Kidney (tissue), 14 donors: Measurements from ENCODE around the gene ZER1. TPM values are rescaled to one million over a fixed set of nuclear protein-coding genes. Genes with fewer than 3 reads are reported as not detected.

Source experiments
- DNase-seq, 5 donors: peaks; one replicate each; pipeline ENCODE4 v3.0.0-alpha.2; 2013 to 2020
- FAIRE-seq: peaks from 2 replicates; lab custom pipeline; 2012; peaks lifted over from hg19 to GRCh38; lab: Jason Lieb, UNC
- H3K27ac ChIP-seq, 2 donors: one replicate each; pipeline ENCODE4 v1.7.0; 2013; ENCODE audit warnings: low read depth in 2 of 2, low read length in 2 of 2, inconsistent platforms in 1 of 2
- H3K27me3 ChIP-seq: one replicate; pipeline ENCODE4 v1.7.1; 2013; ENCODE audit warnings: low read length, inconsistent platforms; ENCODE audit not compliant: control insufficient read depth, insufficient read depth
- H3K36me3 ChIP-seq, 3 donors: one replicate each; pipeline versions ENCODE4 v1.7.0 to v1.7.1; 2013; ENCODE audit warnings: low read length in 3 of 3, control low read depth in 1 of 3, inconsistent platforms in 1 of 3; ENCODE audit not compliant: insufficient read depth in 3 of 3, control insufficient read depth in 2 of 3
- H3K4me1 ChIP-seq, 3 donors: one replicate each; pipeline versions ENCODE4 v1.7.0 to v1.7.1; 2013; ENCODE audit warnings: low read length in 3 of 3, inconsistent platforms in 1 of 3, low read depth in 1 of 3; ENCODE audit not compliant: control insufficient read depth in 2 of 3, insufficient read depth in 2 of 3
- H3K4me3 ChIP-seq, 3 donors: one replicate each; pipeline versions ENCODE4 v1.7.0 to v1.8.1; 2013; ENCODE audit warnings: low read length in 3 of 3, control low read depth in 1 of 3, inconsistent platforms in 1 of 3
- H3K9ac ChIP-seq, 3 donors: one replicate each; pipeline versions ENCODE4 v1.7.0 to v1.7.1; 2013; ENCODE audit warnings: low read length in 3 of 3, control low read depth in 1 of 3, inconsistent platforms in 1 of 3
- H3K9me3 ChIP-seq, 3 donors: one replicate each; pipeline versions ENCODE4 v1.7.0 to v1.7.1; 2013; ENCODE audit warnings: low read length in 3 of 3, control low read depth in 1 of 3, inconsistent platforms in 1 of 3; ENCODE audit not compliant: control insufficient read depth in 2 of 3, insufficient read depth in 1 of 3
- CTCF ChIP-seq: IDR thresholded peaks from 3 replicates; pipeline ENCODE4 v1.5.1; 2012; ENCODE audit warnings: mild to moderate bottlenecking, moderate library complexity, borderline replicate concordance; ENCODE audit not compliant: insufficient read depth; ENCODE audit errors: extremely low read depth
- intact Hi-C: fragments of 100-400 bp; cut with DNase I; formaldehyde crosslinking; loops from one replicate; pipeline ENCODE4 v1.11.1; 2022
- polyA plus RNA-seq: library from polyadenylated mRNA; stranded (reverse); fragments of 350-450 nt; fragmentation: Illumina TruSeq; extraction: RNeasy Lipid Tissue Mini Kit (QIAGEN cat#74804); gene quantifications from one replicate; pipeline ENCODE4 v1.2.3, GENCODE V29; 2014; ENCODE audit warnings: low read depth, low replicate concordance; ENCODE audit not compliant: insufficient read depth
- total RNA-seq: library from RNA; stranded (reverse); fragmentation: NEBNext Ultra II Directional; extraction: Animal tissue kit (Norgen Biotek cat#: 25700); gene quantifications from one replicate; pipeline ENCODE4 v1.2.1, GENCODE V29; 2021
- donor health status: control.
- donor health status: control.
- donor health status: control.
- donor health status: control.
- donor health status: control.
- donor health status: DM: yes; HTN: yes; CAD: no.
- donor health status: Normal renal cell carcinoma (clear cell type).

The ZER1 gene
- total and polyA plus RNA-seq, 2 donors from 2014 or later = 31.1 to 43.2 TPM

GRCh38 chr9:128765499-128765898 is 6.2 kb downstream of the ZER1 start:
- Histone ChIP-seq H3K36me3 (peaks cover 0 to 11% (median 5%) of the 10 kb centered on the region in 3 donors), H3K4me1 (peaks cover 0 to 33% (median 20%) of the 10 kb centered on the region in 3 donors), H3K27me3 (no peaks in the 10 kb centered on the region), H3K9me3 (no peaks in the 10 kb centered on the region), H3K27ac (peak overlapping the region in 1 of 2 donors; percentile 20), H3K9ac (peak overlapping the region in 1 of 3 donors; percentile 13), H3K4me3 (peak overlapping the region in 1 of 3 donors; percentile 24)
- TF ChIP-seq CTCF = no peak
- intact Hi-C loops = no loop called here
- peak in 1 of 5 donors; percentile 33 for DNase-seq
- no peak for FAIRE-seq

- H3K27me3 ChIP-seq = no peaks in the 10 kb centered on the region
- peaks cover 0 to 26% (median 20%) of the 10 kb centered on the region in 3 donors for H3K4me1 ChIP-seq
- intact Hi-C loops = no loop called here
- no peak for DNase-seq
- H3K36me3 ChIP-seq = peaks cover 0 to 11% (median 5%) of the 10 kb centered on the region in 3 donors
- H3K9me3 ChIP-seq = no peaks in the 10 kb centered on the region
- no peak for TF ChIP-seq CTCF
- no peak overlapping the region for H3K4me3 ChIP-seq
- FAIRE-seq = no peak
- peak overlapping the region in 1 of 2 donors; percentile 64 for H3K27ac ChIP-seq
- H3K9ac ChIP-seq = no peak overlapping the region
Observed at GRCh38 chr9:128764361-128764760, 7.4 kb downstream of the ZER1 start.

DNA sequence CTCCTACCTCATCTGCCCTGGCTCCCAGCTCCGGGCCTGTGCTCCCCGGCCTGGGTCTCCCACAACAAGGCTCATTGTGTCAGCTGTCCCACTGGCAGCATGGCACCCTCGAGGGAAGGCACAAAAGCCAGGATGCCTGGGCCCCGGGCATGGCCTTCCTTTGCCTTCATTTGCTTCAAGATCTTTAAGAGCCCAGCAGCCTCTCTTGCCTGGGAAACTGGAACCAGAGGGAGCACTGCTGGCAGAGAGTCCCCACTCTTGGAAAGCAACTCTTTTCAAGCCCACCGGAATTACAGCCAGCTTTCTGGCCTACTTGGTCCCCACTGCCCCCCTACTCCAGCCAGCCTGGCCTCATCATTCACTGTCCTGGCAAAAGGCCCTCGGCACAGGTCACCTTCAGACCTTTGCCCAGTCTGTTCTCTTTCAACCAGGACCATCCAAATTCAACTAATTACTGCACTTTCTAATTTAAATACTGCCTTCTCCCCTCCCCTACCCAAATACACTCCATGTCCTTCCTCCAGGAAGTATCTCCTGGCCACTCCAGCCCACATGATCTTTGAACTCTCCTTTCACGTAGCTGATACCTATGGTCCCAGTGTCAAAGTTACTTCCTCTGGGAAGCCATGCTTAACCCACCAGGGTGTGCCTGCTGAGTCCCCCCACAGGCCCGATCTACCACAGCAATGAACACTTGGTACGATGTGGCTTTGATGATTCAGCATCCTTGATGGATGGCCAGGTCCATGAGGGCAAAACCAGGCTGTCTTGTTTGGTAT is 8.9 kb downstream of the ZER1 start:
- no peak for TF ChIP-seq CTCF
- FAIRE-seq (no peak), DNase-seq (no peak)
- Histone ChIP-seq H3K9me3 (no peaks in the 10 kb centered on the region), H3K27ac (peak overlapping the region; percentile 5 to 15), H3K4me3 (no peak overlapping the region), H3K9ac (no peak overlapping the region), H3K27me3 (no peaks in the 10 kb centered on the region), H3K36me3 (peaks cover 0 to 5% (median 5%) of the 10 kb centered on the region in 3 donors), H3K4me1 (peaks cover 0 to 26% (median 20%) of the 10 kb centered on the region in 3 donors)
- intact Hi-C loops = no loop called here
